GM23338 (cell line): ENCODE data around the gene GABRB3. TPM values are rescaled to one million over a fixed set of nuclear protein-coding genes. Genes with fewer than 3 reads are reported as not detected.
A peak's percentile ranks its signal among the peaks of the same experiment; 100 is the strongest.

Experiments used
- ATAC-seq: fragments of 200-7000 bp; cut with Tn5 transposase; 3 replicates; pipeline ENCODE4 v1.9.1; 2020
- DNase-seq: peaks from one replicate; pipeline ENCODE4 v3.0.0-alpha.2; 2015; ENCODE audit warnings: low spot score
- H2AFZ ChIP-seq: fragments of 200-600 bp; sonication (generic); 2 replicates; pipeline ENCODE4 v1.8.0; 2016; ENCODE audit warnings: antibody characterized with exemption, mild to moderate bottlenecking, moderate library complexity
- H3F3A ChIP-seq: fragments of 200-600 bp; sonication (generic); replicated peaks from 2 replicates; pipeline ENCODE4 v1.8.0; 2017; ENCODE audit warnings: antibody characterized with exemption, mixed run types, low read depth
- H3K27ac ChIP-seq: fragments of 200-600 bp; sonication (generic); 2 replicates; pipeline ENCODE4 v1.6.1; 2016; ENCODE audit warnings: low read depth
- H3K27me3 ChIP-seq: fragments of 200-600 bp; sonication (generic); 2 replicates; pipeline ENCODE4 v1.8.0; 2016; ENCODE audit warnings: mild to moderate bottlenecking, mixed run types, moderate library complexity; ENCODE audit not compliant: insufficient read depth
- H3K36me3 ChIP-seq: fragments of 200-600 bp; sonication (generic); 2 replicates; pipeline ENCODE4 v1.8.0; 2016; ENCODE audit warnings: mild to moderate bottlenecking; ENCODE audit not compliant: insufficient read depth
- H3K4me1 ChIP-seq: fragments of 200-600 bp; sonication (generic); 2 replicates; pipeline ENCODE4 v1.8.0; 2016; ENCODE audit warnings: mild to moderate bottlenecking, moderate library complexity; ENCODE audit not compliant: insufficient read depth
- H3K4me2 ChIP-seq: fragments of 200-600 bp; sonication (generic); 2 replicates; pipeline ENCODE4 v1.7.1; 2017; ENCODE audit warnings: mixed run types
- H3K4me3 ChIP-seq: fragments of 200-600 bp; sonication (generic); 2 replicates; pipeline ENCODE4 v1.6.1; 2016; ENCODE audit warnings: mixed run types
- H3K79me2 ChIP-seq: fragments of 200-600 bp; sonication (generic); replicated peaks from 2 replicates; pipeline ENCODE4 v1.8.0; 2017; ENCODE audit warnings: mild to moderate bottlenecking; ENCODE audit not compliant: insufficient read depth
- H3K9me2 ChIP-seq: fragments of 200-600 bp; sonication (generic); 2 replicates; pipeline ENCODE4 v1.8.0; 2017; ENCODE audit not compliant: insufficient read depth
- H4K20me1 ChIP-seq: fragments of 200-600 bp; sonication (generic); replicated peaks from 2 replicates; pipeline ENCODE4 v1.8.0; 2017; ENCODE audit warnings: mild to moderate bottlenecking; ENCODE audit not compliant: insufficient read depth
- H3K27ac Mint-ChIP-seq: 2 replicates; pipeline ENCODE4 v1.8.0; 2020; ENCODE audit warnings: inconsistent platforms, mild to moderate bottlenecking, moderate library complexity, mixed read lengths
- H3K27me3 Mint-ChIP-seq: 3 replicates; pipeline ENCODE4 v1.8.0; 2022; ENCODE audit warnings: low read depth, mild to moderate bottlenecking, moderate library complexity, mixed read lengths, inconsistent platforms; ENCODE audit not compliant: insufficient read depth, poor library complexity
- H3K36me3 Mint-ChIP-seq: 3 replicates; pipeline ENCODE4 v1.8.0; 2021; ENCODE audit warnings: low read depth, mild to moderate bottlenecking, inconsistent platforms, moderate library complexity, mixed read lengths
- H3K4me1 Mint-ChIP-seq: 3 replicates; pipeline ENCODE4 v1.8.0; 2020; ENCODE audit warnings: mild to moderate bottlenecking, inconsistent platforms, mixed read lengths
- H3K4me3 Mint-ChIP-seq: 3 replicates; pipeline ENCODE4 v1.8.0; 2021; ENCODE audit warnings: moderate library complexity, mild to moderate bottlenecking, inconsistent platforms, mixed read lengths
- H3K9me3 Mint-ChIP-seq: 3 replicates; pipeline ENCODE4 v1.8.0; 2020; ENCODE audit warnings: moderate library complexity, mild to moderate bottlenecking, inconsistent platforms, mixed read lengths
- CTCF ChIP-seq, 2 experiments: fragments of 200-600 bp in 1 of 2; sonication (generic) in 1 of 2; conservative IDR thresholded peaks; 2 replicates each; pipeline versions ENCODE4 v1.5.1 to v1.6.1; 2016 to 2017; ENCODE audit warnings: antibody characterized with exemption in 2 of 2, low read depth in 2 of 2, mild to moderate bottlenecking in 2 of 2, moderate library complexity in 1 of 2
- POLR2AphosphoS5 ChIP-seq: IDR thresholded peaks from 2 replicates; pipeline ENCODE4 v1.6.1; 2016; ENCODE audit warnings: antibody characterized with exemption, low read depth
- STAT1 ChIP-seq: IDR thresholded peaks from one replicate; pipeline ENCODE4 v1.6.1; 2016; ENCODE audit warnings: antibody characterized with exemption; ENCODE audit not compliant: unreplicated experiment
- polyA plus RNA-seq: library from polyadenylated mRNA; unstranded; fragments of >200 nt; fragmentation: Nextera tagmentation; extraction: Ambion mirVana; gene quantifications from 2 replicates; pipeline ENCODE4 v1.2.1, GENCODE V29; 2016
- total RNA-seq: library from RNA; depleted of rRNA; stranded (reverse); fragments of >200 nt; shearing (Covaris generic); gene quantifications from 2 replicates; pipeline ENCODE4 v1.2.3, GENCODE V29; 2014

Gene GABRB3
- total and polyA plus RNA-seq, 2 experiments from 2014 or later, result 56.5 to 131 TPM

- peak; percentile 20 to 27; a peak in 2 of 4 replicates for TF ChIP-seq CTCF (conservative IDR thresholded peaks at IDR 0.05; ENCODE audit: low read depth in 2 of 2)
These were observed 141.0 kb downstream of the GABRB3 start (continued) for GRCh38 chr15:26631894-26632293.

GRCh38 chr15:26630857-26631256, 142.0 kb downstream of the GABRB3 start:
- DNase-seq, result peak; percentile 53
- peak overlapping the region; percentile 78 for H3K27ac Mint-ChIP-seq

GRCh38 chr15:26628879-26629529, 143.9 kb downstream of the GABRB3 start:
- peaks cover 64% of the 10 kb centered on the region for H3K4me1 ChIP-seq
- no peak overlapping the region for H3K27ac Mint-ChIP-seq
- peaks cover 20% of the 10 kb centered on the region for H3K9me3 Mint-ChIP-seq
- TF ChIP-seq POLR2AphosphoS5 (0 out of 2 replicates have a peak, but pooled peaks have one; percentile 45), STAT1 (no peak)
- peak overlapping the region; percentile 62 for H3K4me2 ChIP-seq
- H3K9me2 ChIP-seq, result no peaks in the 10 kb centered on the region
- H3F3A ChIP-seq, result no peaks in the 10 kb centered on the region; the same call in 1 of the 2 replicates
- H3K4me3 ChIP-seq, result peak overlapping the region; percentile 41
- peak overlapping the region; percentile 68 for H3K27ac ChIP-seq
- H3K4me1 Mint-ChIP-seq, result peaks cover 76% of the 10 kb centered on the region
- peaks cover 70% of the 10 kb centered on the region for H3K79me2 ChIP-seq
- DNase-seq, result peak; percentile 87
- H3K4me3 Mint-ChIP-seq, result no peak overlapping the region
- peak; percentile 70 for ATAC-seq
- H3K36me3 Mint-ChIP-seq, result peaks cover 44% of the 10 kb centered on the region
- peaks cover 2% of the 10 kb centered on the region for H3K27me3 Mint-ChIP-seq
- no peaks in the 10 kb centered on the region for H3K27me3 ChIP-seq
- 0 out of 2 replicates have a peak, but pooled peaks cover 3% of the 10 kb centered on the region for H3K36me3 ChIP-seq
- H2AFZ ChIP-seq, result no peak overlapping the region
- H4K20me1 ChIP-seq, result no peaks in the 10 kb centered on the region; the same call in 1 of the 2 replicates

More at GRCh38 chr15:26630857-26631256, 142.0 kb downstream of the GABRB3 start:
- Histone ChIP-seq H4K20me1 (peaks cover 4% of the 10 kb centered on the region; the same call in 1 of the 2 replicates), H3K79me2 (peaks cover 72% of the 10 kb centered on the region), H3F3A (peaks cover 4% of the 10 kb centered on the region; the same call in 1 of the 2 replicates), H2AFZ (no peak overlapping the region), H3K4me1 (peaks cover 66% of the 10 kb centered on the region), H3K4me2 (peak overlapping the region; percentile 52), H3K27me3 (no peaks in the 10 kb centered on the region), H3K4me3 (no peak overlapping the region), H3K9me2 (peaks cover 3% of the 10 kb centered on the region; the same call in 1 of the 2 replicates), H3K36me3 (0 out of 2 replicates have a peak, but pooled peaks cover 3% of the 10 kb centered on the region), H3K27ac (peak overlapping the region; percentile 82)
- H3K27me3 Mint-ChIP-seq, result peaks cover 5% of the 10 kb centered on the region
- peaks cover 71% of the 10 kb centered on the region for H3K4me1 Mint-ChIP-seq
- H3K36me3 Mint-ChIP-seq, result peaks cover 35% of the 10 kb centered on the region
- no peak for TF ChIP-seq STAT1
- peak in 1 of 2 experiments; percentile 23; a peak in 1 of 4 replicates for TF ChIP-seq CTCF (conservative IDR thresholded peaks at IDR 0.05; ENCODE audit: low read depth in 2 of 2)
- peak; percentile 43 for ATAC-seq
- H3K4me3 Mint-ChIP-seq, result peak overlapping the region; percentile 7; the same call in 1 of the 3 replicates
- peaks cover 20% of the 10 kb centered on the region for H3K9me3 Mint-ChIP-seq
